Stimulated activated CD8-positive, alpha-beta memory T cell treated with anti-CD3 and anti-CD28 coated beads, Interleukin-7, amount 100 ng/mL, for 48 hours (primary cell): Measurements from ENCODE around the gene C6orf136.

Experiments
- DNase-seq, 2 donors: peaks; one replicate each; pipeline ENCODE4 v3.0.0-alpha.2; 2020; ENCODE audit warnings: low read depth in 1 of 2; ENCODE audit errors: extremely low read depth in 1 of 2

C6orf136 gene

GRCh38 chr6:30686009-30686907 is 39.3 kb downstream of the C6orf136 start, which contains the start of gene PPP1R18:
PPP1R18 (minus strand) TSS chr6:30686645; CDS start chr6:30686018, 627 bp downstream.
- DNase-seq: peak; percentile 72 to 83

- DNase-seq: peak; percentile 78 to 90
Observed at GRCh38 chr6:30686908-30687658, 40.1 kb downstream of the C6orf136 start.

GRCh38 chr6:30687659-30688431 is 40.9 kb downstream of the C6orf136 start:
- no peak for DNase-seq

GRCh38 chr6:30688569-30688968 is 41.6 kb downstream of the C6orf136 start:
- no peak for DNase-seq

GRCh38 chr6:30689022-30689865 is 42.3 kb downstream of the C6orf136 start:
- no peak for DNase-seq

- DNase-seq: no peak
Observed at GRCh38 chr6:30689985-30690384, 43.1 kb downstream of the C6orf136 start.

- peak; percentile 51 to 66 for DNase-seq
Observed at GRCh38 chr6:30690403-30691207, 43.7 kb downstream of the C6orf136 start, which contains the start of gene NRM. NRM (minus strand) TSS chr6:30690984; CDS start chr6:30690974, 10 bp downstream.

- no peak for DNase-seq
Observed at GRCh38 chr6:30691208-30691847, 44.4 kb downstream of the C6orf136 start.

- DNase-seq: no peak
Observed at GRCh38 chr6:30696432-30696831, 49.5 kb downstream of the C6orf136 start.

GRCh38 chr6:30700340-30700739 is 53.4 kb downstream of the C6orf136 start:
- DNase-seq: no peak
